Lung (tissue), 12 donors: ENCODE measurements around the gene RNF212B. TPM values are rescaled to one million over a fixed set of nuclear protein-coding genes. Genes with fewer than 3 reads are reported as not detected.
A peak's percentile ranks its signal among the peaks of the same experiment; 100 is the strongest.
"Not testable (repeated sequence)": the region's sequence is repeated elsewhere in the genome, so short reads cannot be mapped to it uniquely, and the experiment has no call there.

Experiments used
- ATAC-seq: fragments of 200-7000 bp; cut with Tn5 transposase; one replicate; pipeline ENCODE4 v1.9.1; 2020; ENCODE audit warnings: moderate number of reproducible peaks; ENCODE audit not compliant: insufficient read depth, low FRiP score
- DNase-seq, 3 donors: peaks; one replicate each; pipeline ENCODE4 v3.0.0-alpha.2; 2013 to 2017
- H3K27ac ChIP-seq, 2 donors: one replicate each; pipeline ENCODE4 v1.5.1; 2013; ENCODE audit warnings: mild to moderate bottlenecking in 2 of 2, moderate library complexity in 2 of 2, control low read depth in 1 of 2, inconsistent platforms in 1 of 2, low read depth in 1 of 2, low read length in 1 of 2
- H3K27me3 ChIP-seq, 3 donors: one replicate each; pipeline ENCODE4 v1.5.1; 2013; ENCODE audit warnings: low read length in 2 of 3; ENCODE audit not compliant: control insufficient read depth in 3 of 3, insufficient read depth in 3 of 3
- H3K36me3 ChIP-seq, 4 donors: one replicate each; pipeline ENCODE4 v1.5.1; 2013; ENCODE audit warnings: low read length in 4 of 4, mild to moderate bottlenecking in 1 of 4, moderate library complexity in 1 of 4; ENCODE audit not compliant: control insufficient read depth in 4 of 4, insufficient read depth in 4 of 4
- H3K4me1 ChIP-seq, 5 donors: one replicate each; pipeline ENCODE4 v1.5.1; 2013; ENCODE audit warnings: low read length in 5 of 5, mild to moderate bottlenecking in 2 of 5, moderate library complexity in 1 of 5; ENCODE audit not compliant: control insufficient read depth in 5 of 5, insufficient read depth in 5 of 5
- H3K4me3 ChIP-seq: one replicate; pipeline ENCODE4 v1.5.1; 2013; ENCODE audit warnings: mild to moderate bottlenecking, control low read depth, moderate library complexity
- H3K9ac ChIP-seq, 2 donors: one replicate each; pipeline ENCODE4 v1.5.1; 2013; ENCODE audit warnings: low read length in 2 of 2, control low read depth in 1 of 2; ENCODE audit not compliant: insufficient read depth in 1 of 2
- H3K9me3 ChIP-seq, 4 donors: one replicate each; pipeline ENCODE4 v1.5.1; 2013; ENCODE audit warnings: low read length in 3 of 4, mild to moderate bottlenecking in 1 of 4, moderate library complexity in 1 of 4; ENCODE audit not compliant: control insufficient read depth in 4 of 4, insufficient read depth in 3 of 4
- CTCF ChIP-seq: IDR thresholded peaks from 2 replicates; pipeline ENCODE4 v1.5.1; 2012; ENCODE audit warnings: mild to moderate bottlenecking; ENCODE audit errors: control extremely low read depth, extremely low read depth
- WGBS, 2 donors: extraction: QIAGEN DNeasy Blood & Tissue Kit; methylation state at CpG; one replicate each; pipeline ENCODE4 v1.1.7; 2013; 5-methylcytosine and 5-hydroxymethylcytosine counted together
- polyA plus RNA-seq, 2 donors: library from polyadenylated mRNA; stranded (reverse); fragments of 200-250 nt; gene quantifications; one replicate each; pipeline ENCODE4 v1.2.1, GENCODE V29; 2013
- total RNA-seq, 2 donors: library from RNA; depleted of rRNA in 1 of 2; stranded (reverse); fragments of >200 nt in 1 of 2; gene quantifications; one replicate each; pipeline ENCODE4 v1.2.1, GENCODE V29; 2014 to 2021
- donor health status: control.
- donor health status: control.
- donor health status: Bipolar disorder and iron deficiency.
- donor health status: healthy.
- donor health status: DM: yes; HTN: yes; CAD: no.

RNF212B gene
- total and polyA plus RNA-seq, 4 donors = 0.09 TPM; not detected in 3

GRCh38 chr14:23252420-23253333, 14.9 kb downstream of the RNF212B start:
- Histone ChIP-seq H3K9me3 (no peaks in the 10 kb centered on the region), H3K4me1 (peaks cover 0 to 11% (median 0%) of the 10 kb centered on the region in 5 donors), H3K27ac (no peak overlapping the region), H3K9ac (no peak overlapping the region), H3K36me3 (no peaks in the 10 kb centered on the region), H3K4me3 (no peak overlapping the region), H3K27me3 (peaks cover 0 to 3% (median 0%) of the 10 kb centered on the region in 3 donors)
- DNase-seq = no peak
- 43 to 54% methylated on average over 4 of the region's 4 CpGs for WGBS, 2 donors
- ATAC-seq = no peak
- TF ChIP-seq CTCF = no peak

GRCh38 chr14:23258256-23258655, 20.5 kb downstream of the RNF212B start:
- WGBS, 2 donors = 83 to 95% methylated on average over 5 of the region's 5 CpGs
- TF ChIP-seq CTCF = no peak
- Histone ChIP-seq H3K27ac (no peak overlapping the region), H3K9ac (no peak overlapping the region), H3K4me1 (peaks cover 0 to 6% (median 0%) of the 10 kb centered on the region in 5 donors), H3K36me3 (no peaks in the 10 kb centered on the region), H3K9me3 (no peaks in the 10 kb centered on the region), H3K4me3 (no peak overlapping the region), H3K27me3 (peaks cover 0 to 3% (median 0%) of the 10 kb centered on the region in 3 donors)
- ATAC-seq (no peak), DNase-seq (peak in 2 of 3 donors; percentile 38 to 52)

GRCh38 chr14:23259426-23259825, 21.7 kb downstream of the RNF212B start:
- Histone ChIP-seq H3K27ac (no peak overlapping the region), H3K9ac (no peak overlapping the region), H3K4me1 (peaks cover 0 to 6% (median 0%) of the 10 kb centered on the region in 5 donors), H3K4me3 (no peak overlapping the region), H3K27me3 (peaks cover 0 to 3% (median 0%) of the 10 kb centered on the region in 3 donors), H3K9me3 (no peaks in the 10 kb centered on the region), H3K36me3 (no peaks in the 10 kb centered on the region)
- DNase-seq = no peak
- TF ChIP-seq CTCF = no peak
- no peak for ATAC-seq

GRCh38 chr14:23260849-23261248, 23.1 kb downstream of the RNF212B start:
- not testable (repeated sequence) for H3K27me3 ChIP-seq, H3K9ac ChIP-seq, ATAC-seq, H3K4me3 ChIP-seq, H3K36me3 ChIP-seq, H3K27ac ChIP-seq, H3K9me3 ChIP-seq, DNase-seq, H3K4me1 ChIP-seq
- WGBS, 2 donors = 77 to 79% methylated on average over 8 of the region's 8 CpGs
